H1 (cell line): ENCODE measurements around the gene BSN. TPM values are rescaled to one million over a fixed set of nuclear protein-coding genes. Genes with fewer than 3 reads are reported as not detected.

Experiments used
- CTCF ChIA-PET: fragments of 300-600 bp; sonication (Branson Sonifier 250); formaldehyde crosslinking; loops from one replicate; lab custom pipeline; 2021; ENCODE audit not compliant: partially characterized antibody; lab: Charles Lee
- POLR2A ChIA-PET: fragments of 300-600 bp; sonication (Branson Sonifier 250); formaldehyde crosslinking; loops from one replicate; lab custom pipeline; 2021; ENCODE audit warnings: inconsistent platforms; ENCODE audit not compliant: partially characterized antibody; lab: Charles Lee
- DNase-seq, 2 experiments: peaks; one replicate each; pipeline versions ENCODE4 v3.0.0 to v3.0.0-alpha.2; 2010 to 2022; ENCODE audit warnings: low spot score in 2 of 2, low read depth in 1 of 2, mixed read lengths in 1 of 2
- FAIRE-seq: peaks from 2 replicates; lab custom pipeline; 2011; peaks lifted over from hg19 to GRCh38; lab: Jason Lieb, UNC
- H2AFZ ChIP-seq: 2 replicates; pipeline ENCODE4 v1.8.1; 2012; ENCODE audit warnings: low read length, inconsistent platforms
- H2AK5ac ChIP-seq: 2 replicates; pipeline ENCODE4 v1.6.1; 2013; ENCODE audit warnings: low read depth, low read length
- H2BK120ac ChIP-seq: replicated peaks from 2 replicates; pipeline ENCODE3; 2013; ENCODE audit warnings: low read depth, low read length, inconsistent platforms
- H2BK12ac ChIP-seq: 2 replicates; pipeline ENCODE4 v1.6.1; 2013; ENCODE audit warnings: low read depth, low read length
- H2BK15ac ChIP-seq: 2 replicates; pipeline ENCODE4 v1.6.1; 2013; ENCODE audit warnings: low read length
- H2BK20ac ChIP-seq: 2 replicates; pipeline ENCODE4 v1.6.1; 2013; ENCODE audit warnings: low read length
- H2BK5ac ChIP-seq: 2 replicates; pipeline ENCODE4 v1.6.1; 2013; ENCODE audit warnings: low read depth, low read length
- H3K14ac ChIP-seq: 2 replicates; pipeline ENCODE4 v1.6.1; 2013; ENCODE audit warnings: inconsistent platforms; ENCODE audit not compliant: insufficient read length
- H3K18ac ChIP-seq: 2 replicates; pipeline ENCODE4 v1.6.1; 2013; ENCODE audit warnings: low read length; ENCODE audit errors: extremely low read depth
- H3K23ac ChIP-seq: 2 replicates; pipeline ENCODE4 v1.6.1; 2013; ENCODE audit warnings: inconsistent platforms; ENCODE audit not compliant: insufficient read length
- H3K23me2 ChIP-seq: 2 replicates; pipeline ENCODE4 v1.6.1; 2013; ENCODE audit warnings: low read depth, low read length
- H3K27ac ChIP-seq: 2 replicates; pipeline ENCODE4 v1.6.1; 2011; ENCODE audit warnings: low read depth, low read length, inconsistent platforms
- H3K27me3 ChIP-seq, 4 experiments: replicated peaks in 1 of 4; 1 replicate in 1 of 4; 2 replicates in 3 of 4; pipeline versions ENCODE4 v1.6.1 to v1.8.1; 2011 to 2013; ENCODE audit warnings: low read length in 3 of 4, mild to moderate bottlenecking in 3 of 4, inconsistent platforms in 2 of 4, mixed read lengths in 2 of 4, moderate library complexity in 1 of 4; ENCODE audit not compliant: control insufficient read depth in 3 of 4, insufficient read depth in 3 of 4; ENCODE audit errors: extremely low read depth in 1 of 4
- H3K36me3 ChIP-seq, 4 experiments: 2 replicates each; pipeline versions ENCODE4 v1.6.1 to v1.8.1; 2011 to 2013; ENCODE audit warnings: mild to moderate bottlenecking in 4 of 4, low read length in 3 of 4, moderate library complexity in 2 of 4, control low read depth in 1 of 4, inconsistent platforms in 1 of 4; ENCODE audit not compliant: insufficient read depth in 4 of 4, control insufficient read depth in 2 of 4
- H3K4ac ChIP-seq: replicated peaks from 2 replicates; pipeline ENCODE3; 2013; ENCODE audit warnings: low read length, low read depth, mixed read lengths, inconsistent platforms; ENCODE audit not compliant: insufficient read length
- H3K4me1 ChIP-seq, 4 experiments: replicated peaks in 1 of 4; 1 replicate in 1 of 4; 2 replicates in 3 of 4; pipeline versions ENCODE4 v1.6.1 to v1.8.1; 2011 to 2013; ENCODE audit warnings: low read length in 3 of 4, inconsistent platforms in 2 of 4, mixed read lengths in 1 of 4; ENCODE audit not compliant: insufficient read depth in 4 of 4, control insufficient read depth in 3 of 4
- H3K4me2 ChIP-seq, 2 experiments: 2 replicates each; pipeline versions ENCODE4 v1.6.1 to v1.8.1; 2011 to 2013; ENCODE audit warnings: low read depth in 2 of 2, low read length in 2 of 2, control low read depth in 1 of 2, inconsistent platforms in 1 of 2, mild to moderate bottlenecking in 1 of 2; ENCODE audit not compliant: insufficient read depth in 1 of 2
- H3K4me3 ChIP-seq, 4 experiments: fragments of 200-600, 300-600 bp in 1 of 4; sonication (generic), shearing (Covaris generic), sonication (Bioruptor Twin) in 1 of 4; 2 replicates each; pipeline versions ENCODE4 v1.5.1 to v1.8.1; 2011 to 2016; ENCODE audit warnings: low read length in 4 of 4, low read depth in 3 of 4, control low read depth in 2 of 4, inconsistent platforms in 2 of 4, mild to moderate bottlenecking in 2 of 4, mixed read lengths in 1 of 4, moderate library complexity in 1 of 4; ENCODE audit not compliant: insufficient read depth in 2 of 4; ENCODE audit errors: extremely low read depth in 1 of 4
- H3K56ac ChIP-seq: replicated peaks from 2 replicates; pipeline ENCODE3; 2013; ENCODE audit warnings: low read depth, mild to moderate bottlenecking, mixed read lengths, low read length, inconsistent platforms; ENCODE audit not compliant: insufficient read length
- H3K79me1 ChIP-seq: 2 replicates; pipeline ENCODE4 v1.6.1; 2013; ENCODE audit warnings: low read depth, low read length, control low read depth
- H3K79me2 ChIP-seq, 2 experiments: 2 replicates each; pipeline versions ENCODE4 v1.6.1 to v1.8.1; 2012 to 2013; ENCODE audit warnings: low read length in 2 of 2, mild to moderate bottlenecking in 2 of 2, inconsistent platforms in 1 of 2; ENCODE audit not compliant: insufficient read depth in 2 of 2, control insufficient read depth in 1 of 2
- H3K9ac ChIP-seq, 4 experiments: replicated peaks in 1 of 4; 1 replicate in 1 of 4; 2 replicates in 3 of 4; pipeline versions ENCODE4 v1.6.1 to v1.8.1; 2011 to 2013; ENCODE audit warnings: low read depth in 3 of 4, low read length in 3 of 4, control low read depth in 2 of 4, mild to moderate bottlenecking in 2 of 4, moderate library complexity in 2 of 4, inconsistent platforms in 1 of 4; ENCODE audit errors: extremely low read depth in 1 of 4
- H3K9me3 ChIP-seq, 2 experiments: 2 replicates each; pipeline versions ENCODE4 v1.6.1 to v1.8.1; 2012 to 2013; ENCODE audit warnings: mild to moderate bottlenecking in 2 of 2, moderate library complexity in 2 of 2, control low read depth in 1 of 2, inconsistent platforms in 1 of 2, low read depth in 1 of 2, low read length in 1 of 2, mixed read lengths in 1 of 2; ENCODE audit not compliant: insufficient read depth in 2 of 2
- H4K20me1 ChIP-seq, 2 experiments: replicated peaks in 1 of 2; 2 replicates each; pipeline versions ENCODE3 to v1.8.1; 2011 to 2013; ENCODE audit warnings: inconsistent platforms in 2 of 2, low read length in 2 of 2, mild to moderate bottlenecking in 1 of 2; ENCODE audit not compliant: insufficient read depth in 2 of 2, control insufficient read depth in 1 of 2
- H4K5ac ChIP-seq: 2 replicates; pipeline ENCODE4 v1.6.1; 2013; ENCODE audit warnings: low read length, low read depth, mixed read lengths, inconsistent platforms; ENCODE audit not compliant: insufficient read length
- H4K8ac ChIP-seq: 2 replicates; pipeline ENCODE4 v1.8.0; 2013; ENCODE audit warnings: mild to moderate bottlenecking, moderate library complexity, low read length, inconsistent platforms; ENCODE audit not compliant: insufficient read depth; ENCODE audit errors: extremely low read depth
- H4K91ac ChIP-seq: replicated peaks from 2 replicates; pipeline ENCODE3; 2013; ENCODE audit warnings: low read length, mixed read lengths, inconsistent platforms; ENCODE audit not compliant: insufficient read length
- TAF7 ChIP-seq: optimal IDR thresholded peaks from 2 replicates; pipeline ENCODE3; 2011; ENCODE audit warnings: low read depth, mild to moderate bottlenecking, inconsistent platforms, low read length, moderate library complexity, borderline replicate concordance
- WGBS, 2 experiments: shearing (Covaris generic) in 1 of 2; methylation state at CpG; one replicate each; pipeline versions ENCODE4 v1.1.6 to v1.1.7; 2013 to 2015; ENCODE audit warnings: low lambda C conversion rate in 2 of 2, mixed read lengths in 2 of 2, inconsistent platforms in 1 of 2, low coverage in 1 of 2, missing lambda C conversion rate in 1 of 2; ENCODE audit not compliant: insufficient replicate concordance in 2 of 2, insufficient coverage in 1 of 2, insufficient read length in 1 of 2; ENCODE audit errors: extremely low coverage in 1 of 2, missing lambda C conversion rate in 1 of 2; 5-methylcytosine and 5-hydroxymethylcytosine counted together
- polyA plus RNA-seq, 7 experiments: library from polyadenylated mRNA; depleted of rRNA in 3 of 7; stranded (reverse) in 5 of 7; unstranded in 2 of 7; fragments of >200 nt in 5 of 7; fragments of 200-250 nt in 2 of 7; gene quantifications; 1 replicate in 5 of 7; 2 replicates in 1 of 7; 4 replicates in 1 of 7; pipeline versions ENCODE4 v1.2.1 to v1.2.3, GENCODE V29; 2011 to 2013; ENCODE audit warnings: missing spikeins in 2 of 7, mixed read lengths in 2 of 7
- total RNA-seq: library from RNA; stranded (reverse); fragmentation: NEBNext Ultra II Directional; extraction: Animal tissue kit (Norgen Biotek cat#: 25700); gene quantifications from 2 replicates; pipeline ENCODE4 v1.2.1, GENCODE V29; 2021

BSN gene
- total and polyA plus RNA-seq, 2 of the 8 experiments (the other 6 are each of a cell fraction or from before 2014, with no cell fraction given) = 0.60 to 3.0 TPM

GRCh38 chr3:49662021-49662420 is 107.7 kb downstream of the BSN start:
- Histone ChIP-seq H4K5ac (no peak overlapping the region), H3K79me2 (no peaks in the 10 kb centered on the region), H3K56ac (no peak overlapping the region), H2BK15ac (no peak overlapping the region), H4K8ac (no peak overlapping the region), H3K4me1 (peaks cover 0 to 8% (median under 1%) of the 10 kb centered on the region in 4 experiments; a peak in 1 of 7 replicates), H3K23me2 (no peaks in the 10 kb centered on the region), H3K18ac (no peak overlapping the region), H2BK120ac (no peak overlapping the region), H3K9me3 (no peaks in the 10 kb centered on the region), H3K9ac (no peak overlapping the region), H3K27me3 (no peaks in the 10 kb centered on the region), H3K23ac (no peak overlapping the region), H2AFZ (no peak overlapping the region), H4K20me1 (no peaks in the 10 kb centered on the region), H2BK5ac (no peak overlapping the region), H3K36me3 (no peaks in the 10 kb centered on the region), H2BK20ac (no peak overlapping the region), H3K4me2 (no peak overlapping the region), H3K14ac (no peak overlapping the region), H3K4me3 (no peak overlapping the region), H3K79me1 (no peaks in the 10 kb centered on the region; the same call in 1 of the 2 replicates), H3K27ac (no peak overlapping the region), H2BK12ac (no peak overlapping the region), H4K91ac (no peak overlapping the region), H2AK5ac (no peak overlapping the region), H3K4ac (no peak overlapping the region)
- no peak for TF ChIP-seq TAF7
- ChIA-PET CTCF (interaction anchor here (1.2 to 3.9 kb wide), 3 partner anchors 10 to 122 kb away, joined by 3 to 21 read pairs (median 20); no protein-coding TSS in a partner anchor), POLR2A (interaction anchor here (0.6 kb wide), 1 partner anchor 11 kb away, joined by 3 read pairs; no protein-coding TSS in a partner anchor)
- DNase-seq (no peak), FAIRE-seq (no peak)
- WGBS, 2 experiments = 98% methylated on average over 22 of the region's 22 CpGs; no CpG with 5 or more reads in 1 of the 2 experiments
